HL-60 (cell line): Measurements from ENCODE around the gene IQCH.

Source experiments
- DNase-seq, 2 experiments: peaks; one replicate each; pipeline ENCODE4 v3.0.0-alpha.2; 2010 to 2020; ENCODE audit warnings: low read depth in 1 of 2, low spot score in 1 of 2
- H3K27ac ChIP-seq: fragments of 250-450 bp; sonication (Bioruptor Pico); replicated peaks from 2 replicates; pipeline ENCODE4 v1.5.1; 2020; ENCODE audit warnings: mild to moderate bottlenecking, moderate library complexity
- H3K27me3 ChIP-seq: fragments of 250-450 bp; sonication (Bioruptor Pico); 2 replicates; pipeline ENCODE4 v1.5.1; 2021; ENCODE audit warnings: mild to moderate bottlenecking, moderate library complexity; ENCODE audit not compliant: insufficient read depth, poor library complexity, severe bottlenecking
- H3K4me3 ChIP-seq: replicated peaks from 2 replicates; pipeline ENCODE4 v1.5.1; 2011; ENCODE audit warnings: mild to moderate bottlenecking, control low read depth, low read length; ENCODE audit not compliant: insufficient read depth
- GABPA ChIP-seq: IDR thresholded peaks from 2 replicates; pipeline ENCODE4 v1.6.1; 2012; ENCODE audit warnings: low read depth
- POLR2AphosphoS5 ChIP-seq: IDR thresholded peaks from 2 replicates; pipeline ENCODE4 v1.6.1; 2012; ENCODE audit warnings: low read depth
- SPI1 ChIP-seq: IDR thresholded peaks from 2 replicates; pipeline ENCODE4 v1.6.1; 2012; ENCODE audit warnings: low read depth, mild to moderate bottlenecking, borderline replicate concordance
- TF ChIP-seq, protein P1 (sequence below): IDR thresholded peaks from 2 replicates; pipeline ENCODE4 v1.6.1; 2012; ENCODE audit warnings: low read depth; ENCODE audit not compliant: insufficient replicate concordance
- TF ChIP-seq, protein P2 (sequence below): IDR thresholded peaks from one replicate; pipeline ENCODE4 v1.5.1; 2011; ENCODE audit warnings: low read length, control low read depth, inconsistent platforms; ENCODE audit not compliant: insufficient read depth

Gene IQCH

DNA sequence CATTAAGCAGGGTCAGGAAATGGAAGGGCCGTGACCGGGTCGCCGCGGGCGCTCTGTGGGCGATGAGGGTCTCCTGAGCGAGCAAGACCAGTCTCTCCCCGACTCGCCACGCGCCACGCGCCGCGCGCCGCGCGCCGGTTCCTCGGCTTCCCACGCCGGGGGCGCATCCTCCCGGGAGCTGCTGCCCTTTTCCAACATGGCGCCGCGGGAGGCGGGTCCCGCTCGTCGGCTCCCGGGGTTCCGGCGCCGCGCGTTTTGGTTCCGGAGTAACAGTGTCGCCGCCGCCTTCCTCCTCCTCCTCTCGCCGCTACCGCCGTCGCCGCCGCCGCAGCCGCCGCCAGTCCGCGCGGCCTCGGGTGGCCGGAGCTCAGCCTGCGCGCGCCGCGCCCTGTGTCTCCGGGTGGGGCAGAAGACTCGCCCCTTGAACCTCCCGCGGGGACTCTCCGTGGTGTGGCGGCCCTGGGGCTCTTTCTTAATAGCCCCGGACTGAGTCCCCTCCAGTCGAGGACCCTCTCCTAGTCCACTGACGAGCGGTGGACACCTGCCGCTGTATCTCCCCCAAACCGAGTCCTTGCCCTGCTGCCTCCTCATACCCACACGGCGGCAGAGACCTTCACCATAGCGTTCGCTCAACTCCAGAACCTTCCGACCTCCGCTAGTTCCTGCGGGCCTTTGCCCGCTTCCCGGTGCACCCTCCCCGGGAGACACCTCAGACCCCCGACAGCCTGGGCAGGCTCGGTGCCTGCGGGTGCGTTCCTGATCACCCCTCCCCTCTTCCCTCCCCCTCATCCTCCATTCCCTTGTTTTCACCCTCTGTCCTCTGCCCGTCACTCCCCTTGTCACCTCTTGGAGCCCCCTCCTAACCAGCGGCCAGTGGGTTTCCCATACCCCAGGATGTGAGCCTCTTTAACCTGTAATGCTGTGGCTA is 288.1 kb downstream of the IQCH start, which contains the start of gene MAP2K5:
TSS of gene MAP2K5 (plus strand) at position 284 of the 928 bp plus-strand sequence. CDS start at position 917, 633 bp downstream.
- DNase-seq: peak; percentile 66 to 83
- peak; percentile 90 for TF ChIP-seq GABPA
- TF ChIP-seq POLR2AphosphoS5: peak; percentile 71
- TF ChIP-seq, protein P1, sequence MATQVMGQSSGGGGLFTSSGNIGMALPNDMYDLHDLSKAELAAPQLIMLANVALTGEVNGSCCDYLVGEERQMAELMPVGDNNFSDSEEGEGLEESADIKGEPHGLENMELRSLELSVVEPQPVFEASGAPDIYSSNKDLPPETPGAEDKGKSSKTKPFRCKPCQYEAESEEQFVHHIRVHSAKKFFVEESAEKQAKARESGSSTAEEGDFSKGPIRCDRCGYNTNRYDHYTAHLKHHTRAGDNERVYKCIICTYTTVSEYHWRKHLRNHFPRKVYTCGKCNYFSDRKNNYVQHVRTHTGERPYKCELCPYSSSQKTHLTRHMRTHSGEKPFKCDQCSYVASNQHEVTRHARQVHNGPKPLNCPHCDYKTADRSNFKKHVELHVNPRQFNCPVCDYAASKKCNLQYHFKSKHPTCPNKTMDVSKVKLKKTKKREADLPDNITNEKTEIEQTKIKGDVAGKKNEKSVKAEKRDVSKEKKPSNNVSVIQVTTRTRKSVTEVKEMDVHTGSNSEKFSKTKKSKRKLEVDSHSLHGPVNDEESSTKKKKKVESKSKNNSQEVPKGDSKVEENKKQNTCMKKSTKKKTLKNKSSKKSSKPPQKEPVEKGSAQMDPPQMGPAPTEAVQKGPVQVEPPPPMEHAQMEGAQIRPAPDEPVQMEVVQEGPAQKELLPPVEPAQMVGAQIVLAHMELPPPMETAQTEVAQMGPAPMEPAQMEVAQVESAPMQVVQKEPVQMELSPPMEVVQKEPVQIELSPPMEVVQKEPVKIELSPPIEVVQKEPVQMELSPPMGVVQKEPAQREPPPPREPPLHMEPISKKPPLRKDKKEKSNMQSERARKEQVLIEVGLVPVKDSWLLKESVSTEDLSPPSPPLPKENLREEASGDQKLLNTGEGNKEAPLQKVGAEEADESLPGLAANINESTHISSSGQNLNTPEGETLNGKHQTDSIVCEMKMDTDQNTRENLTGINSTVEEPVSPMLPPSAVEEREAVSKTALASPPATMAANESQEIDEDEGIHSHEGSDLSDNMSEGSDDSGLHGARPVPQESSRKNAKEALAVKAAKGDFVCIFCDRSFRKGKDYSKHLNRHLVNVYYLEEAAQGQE: peak; percentile 21
- TF ChIP-seq, protein P2, sequence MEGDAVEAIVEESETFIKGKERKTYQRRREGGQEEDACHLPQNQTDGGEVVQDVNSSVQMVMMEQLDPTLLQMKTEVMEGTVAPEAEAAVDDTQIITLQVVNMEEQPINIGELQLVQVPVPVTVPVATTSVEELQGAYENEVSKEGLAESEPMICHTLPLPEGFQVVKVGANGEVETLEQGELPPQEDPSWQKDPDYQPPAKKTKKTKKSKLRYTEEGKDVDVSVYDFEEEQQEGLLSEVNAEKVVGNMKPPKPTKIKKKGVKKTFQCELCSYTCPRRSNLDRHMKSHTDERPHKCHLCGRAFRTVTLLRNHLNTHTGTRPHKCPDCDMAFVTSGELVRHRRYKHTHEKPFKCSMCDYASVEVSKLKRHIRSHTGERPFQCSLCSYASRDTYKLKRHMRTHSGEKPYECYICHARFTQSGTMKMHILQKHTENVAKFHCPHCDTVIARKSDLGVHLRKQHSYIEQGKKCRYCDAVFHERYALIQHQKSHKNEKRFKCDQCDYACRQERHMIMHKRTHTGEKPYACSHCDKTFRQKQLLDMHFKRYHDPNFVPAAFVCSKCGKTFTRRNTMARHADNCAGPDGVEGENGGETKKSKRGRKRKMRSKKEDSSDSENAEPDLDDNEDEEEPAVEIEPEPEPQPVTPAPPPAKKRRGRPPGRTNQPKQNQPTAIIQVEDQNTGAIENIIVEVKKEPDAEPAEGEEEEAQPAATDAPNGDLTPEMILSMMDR: no peak
- TF ChIP-seq SPI1: no peak
- peak within 1 kb of the TSS; percentile 72 for H3K4me3 ChIP-seq
- no peaks in the 10 kb centered on the region for H3K27me3 ChIP-seq
- H3K27ac ChIP-seq: peak within 1 kb of the TSS; percentile 94

DNA sequence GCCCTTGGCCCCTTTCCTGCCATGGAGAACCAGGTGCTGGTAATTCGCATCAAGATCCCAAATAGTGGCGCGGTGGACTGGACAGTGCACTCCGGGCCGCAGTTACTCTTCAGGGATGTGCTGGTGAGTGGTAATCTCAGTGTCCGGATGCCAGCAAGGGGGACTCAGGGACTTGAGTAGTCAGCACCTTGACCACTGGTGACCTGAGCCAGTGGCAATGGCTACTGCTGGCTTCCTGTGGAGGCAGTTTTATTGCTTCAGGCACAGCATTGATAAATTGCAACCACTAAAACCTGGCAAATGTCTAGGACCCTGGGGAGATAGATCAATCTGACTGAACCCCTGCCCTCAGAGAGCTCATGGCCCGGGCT is 288.7 kb downstream of the IQCH start:
- Histone ChIP-seq H3K4me3 (peak overlapping the region; percentile 72), H3K27ac (peak overlapping the region; percentile 94), H3K27me3 (no peaks in the 10 kb centered on the region)
- TF ChIP-seq, protein P2: no peak
- TF ChIP-seq, protein P1: no peak
- TF ChIP-seq SPI1 (no peak), GABPA (no peak), POLR2AphosphoS5 (no peak)
- no peak for DNase-seq

DNA sequence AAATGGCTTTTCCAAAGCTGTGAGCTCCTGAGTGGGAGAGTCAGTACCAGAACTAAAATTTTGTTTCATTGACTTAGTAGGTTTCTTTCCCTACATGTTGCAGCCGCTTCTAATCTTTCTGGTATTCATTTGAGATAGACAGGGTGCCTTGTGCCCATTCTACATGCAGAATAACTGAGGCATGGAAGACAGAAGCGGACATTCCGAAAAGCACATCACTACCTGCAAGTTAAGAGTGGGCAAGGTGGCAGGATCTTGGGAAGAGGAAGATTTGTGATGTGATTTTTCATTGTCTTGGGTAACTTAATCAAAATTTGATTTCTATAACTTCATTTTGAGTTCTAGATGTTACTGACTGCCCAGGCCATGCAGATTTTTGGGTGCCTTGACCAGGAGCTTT is 289.9 kb downstream of the IQCH start:
- no peak for TF ChIP-seq SPI1
- TF ChIP-seq POLR2AphosphoS5: no peak
- TF ChIP-seq, protein P2: no peak
- DNase-seq: no peak
- H3K4me3 ChIP-seq: no peak overlapping the region
- H3K27ac ChIP-seq: no peak overlapping the region
- H3K27me3 ChIP-seq: no peaks in the 10 kb centered on the region
